SH-SY5Y (cell line): ENCODE data around the gene SIK2.

Experiments used
- GATA2 ChIP-seq: IDR thresholded peaks from 2 replicates; pipeline ENCODE4 v1.6.1; 2011; ENCODE audit warnings: mild to moderate bottlenecking, low read depth, low read length
- GATA3 ChIP-seq: IDR thresholded peaks from 2 replicates; pipeline ENCODE4 v1.6.1; 2011; ENCODE audit warnings: low read depth, mild to moderate bottlenecking, low read length, moderate library complexity

- TF ChIP-seq GATA2, result no peak
- TF ChIP-seq GATA3, result no peak
These were observed 53.7 kb downstream of the SIK2 start for GRCh38 chr11:111655924-111656323.
